NT2/D1 (cell line): ENCODE results near the gene FLAD1.

Experiments
- DNase-seq: peaks from one replicate; pipeline ENCODE4 v3.0.0-alpha.2; 2011; ENCODE audit warnings: low read depth, low spot score
- H3K27me3 ChIP-seq: 2 replicates; pipeline ENCODE4 v1.6.0; 2011; ENCODE audit warnings: mild to moderate bottlenecking; ENCODE audit not compliant: insufficient read length, insufficient read depth
- H3K36me3 ChIP-seq: 2 replicates; pipeline ENCODE4 v1.6.1; 2011; ENCODE audit warnings: mild to moderate bottlenecking, low read length, mixed read lengths; ENCODE audit not compliant: insufficient read depth, insufficient read length
- H3K4me1 ChIP-seq: 2 replicates; pipeline ENCODE4 v1.5.1; 2011; ENCODE audit not compliant: insufficient read depth, insufficient read length
- H3K4me3 ChIP-seq: 2 replicates; pipeline ENCODE4 v1.5.1; 2011; ENCODE audit warnings: low read depth; ENCODE audit not compliant: insufficient read length
- H3K9ac ChIP-seq: 2 replicates; pipeline ENCODE4 v1.6.0; 2011; ENCODE audit warnings: low read depth; ENCODE audit not compliant: insufficient read length
- H3K9me3 ChIP-seq: 2 replicates; pipeline ENCODE4 v1.5.1; 2011; ENCODE audit warnings: mild to moderate bottlenecking, low read length; ENCODE audit not compliant: insufficient read depth
- SUZ12 ChIP-seq: IDR thresholded peaks from 2 replicates; pipeline ENCODE4 v1.6.1; 2011; ENCODE audit not compliant: insufficient read length, insufficient read depth; ENCODE audit errors: extremely low read depth
- YY1 ChIP-seq: IDR thresholded peaks from 2 replicates; pipeline ENCODE4 v1.6.1; 2011; ENCODE audit not compliant: insufficient read length, insufficient read depth
- ZNF274 ChIP-seq: IDR thresholded peaks from 2 replicates; pipeline ENCODE4 v1.6.1; 2011; ENCODE audit warnings: mild to moderate bottlenecking, low read depth, low read length

The FLAD1 gene

GRCh38 chr1:154958681-154959425 is 24.3 kb upstream of the FLAD1 start:
- TF ChIP-seq YY1: no peak
- no peak for TF ChIP-seq ZNF274
- TF ChIP-seq SUZ12: no peak
- Histone ChIP-seq H3K4me3 (no peak overlapping the region), H3K9ac (no peak overlapping the region), H3K27me3 (no peaks in the 10 kb centered on the region), H3K36me3 (peaks cover 47% of the 10 kb centered on the region), H3K4me1 (peaks cover 12% of the 10 kb centered on the region), H3K9me3 (no peaks in the 10 kb centered on the region; the same call in 1 of the 2 replicates)
- DNase-seq: no peak

- H3K9ac ChIP-seq: no peak overlapping the region
- H3K9me3 ChIP-seq: no peaks in the 10 kb centered on the region; the same call in 1 of the 2 replicates
- H3K27me3 ChIP-seq: no peaks in the 10 kb centered on the region
- DNase-seq: no peak
- TF ChIP-seq ZNF274 (no peak), YY1 (no peak), SUZ12 (no peak)
- no peak overlapping the region for H3K4me3 ChIP-seq
- peaks cover 53% of the 10 kb centered on the region for H3K36me3 ChIP-seq
- H3K4me1 ChIP-seq: peaks cover 9% of the 10 kb centered on the region
Observed at GRCh38 chr1:154959426-154959780, 23.7 kb upstream of the FLAD1 start.

- H3K4me3 ChIP-seq: peak overlapping the region; percentile 84
- H3K9me3 ChIP-seq: no peaks in the 10 kb centered on the region; the same call in 1 of the 2 replicates
- H3K4me1 ChIP-seq: peaks cover 6% of the 10 kb centered on the region
- H3K36me3 ChIP-seq: peaks cover 64% of the 10 kb centered on the region
- TF ChIP-seq YY1: no peak
- DNase-seq: no peak
- H3K9ac ChIP-seq: peak overlapping the region; percentile 98
- H3K27me3 ChIP-seq: no peaks in the 10 kb centered on the region
Observed at GRCh38 chr1:154960446-154961136, 22.6 kb upstream of the FLAD1 start.

GRCh38 chr1:154961207-154962155 is 21.7 kb upstream of the FLAD1 start, which contains the start of gene PYGO2:
Gene PYGO2 (minus strand): TSS chr1:154961782. CDS start chr1:154961576, 206 bp downstream.
- no peak for DNase-seq
- Histone ChIP-seq H3K4me1 (peaks cover 6% of the 10 kb centered on the region), H3K4me3 (peak within 1 kb of the TSS; percentile 84), H3K36me3 (peaks cover 73% of the 10 kb centered on the region), H3K9ac (peak within 1 kb of the TSS; percentile 98), H3K27me3 (no peaks in the 10 kb centered on the region), H3K9me3 (no peaks in the 10 kb centered on the region; the same call in 1 of the 2 replicates)
- no peak for TF ChIP-seq ZNF274
- TF ChIP-seq SUZ12: no peak
- no peak for TF ChIP-seq YY1

- TF ChIP-seq YY1 (no peak), SUZ12 (no peak), ZNF274 (no peak)
- H3K4me3 ChIP-seq: peak overlapping the region; percentile 84
- peak overlapping the region; percentile 98 for H3K9ac ChIP-seq
- H3K9me3 ChIP-seq: no peaks in the 10 kb centered on the region; the same call in 1 of the 2 replicates
- peaks cover 6% of the 10 kb centered on the region for H3K4me1 ChIP-seq
- H3K36me3 ChIP-seq: peaks cover 80% of the 10 kb centered on the region
- DNase-seq: no peak
- H3K27me3 ChIP-seq: no peaks in the 10 kb centered on the region
Observed at GRCh38 chr1:154962156-154962749, 20.9 kb upstream of the FLAD1 start.

GRCh38 chr1:154962795-154963330 is 20.3 kb upstream of the FLAD1 start:
- DNase-seq: no peak
- Histone ChIP-seq H3K27me3 (no peaks in the 10 kb centered on the region), H3K4me1 (peaks cover 9% of the 10 kb centered on the region), H3K9me3 (no peaks in the 10 kb centered on the region; the same call in 1 of the 2 replicates), H3K36me3 (peaks cover 85% of the 10 kb centered on the region), H3K4me3 (peak overlapping the region; percentile 84), H3K9ac (peak overlapping the region; percentile 98)
- TF ChIP-seq SUZ12 (no peak), YY1 (no peak), ZNF274 (no peak)
